ENCODE measurements around the gene FLG2. TPM values are rescaled to one million over a fixed set of nuclear protein-coding genes. Genes with fewer than 3 reads are reported as not detected.

Gene FLG2
- total and polyA plus RNA-seq, 9 of the 15 experiments (the other 6 are each of a cell fraction or from before 2014, with no cell fraction given): not detected

Small RNAs within 50 kb of the gene (small RNA-seq; reads per million reads assigned to genes)
- not detected for gene HMGN3P1

Other genes starting within 250 kb of the FLG2 start
Only the 7 nearest of the 10 such genes appear.
- gene RPTN, start 200.8 kb downstream of the FLG2 start, total RNA-seq (2014; rRNA removed): not detected in 2 replicates
- gene RPTN, start 200.8 kb downstream of the FLG2 start, total RNA-seq (2014; rRNA removed; fragmentation: Illumina TruSeq; extraction: Trizol): not detected in 2 replicates
- not detected in 2 replicates for gene RPTN, start 200.8 kb downstream of the FLG2 start, total RNA-seq (2015; rRNA removed; fragmentation: Illumina TruSeq; extraction: Trizol)
- not detected in 2 replicates for gene RPTN, start 200.8 kb downstream of the FLG2 start, total RNA-seq (2021)
- not detected in 2 replicates for gene RPTN, start 200.8 kb downstream of the FLG2 start, polyA plus RNA-seq (2011; rRNA removed)
- gene RPTN, start 200.8 kb downstream of the FLG2 start, polyA plus RNA-seq (2014; fragmentation: Illumina TruSeq; extraction: Trizol): not detected in 2 replicates
- gene RPTN, start 200.8 kb downstream of the FLG2 start, polyA plus RNA-seq (2014; fragmentation: Nextera tagmentation; extraction: Ambion mirVana): not detected
- not detected in 2 replicates for gene RPTN, start 200.8 kb downstream of the FLG2 start, polyA plus RNA-seq (2014; rRNA removed)
- not detected in 2 replicates for gene HRNR, start 135.8 kb downstream of the FLG2 start, total RNA-seq (2014; rRNA removed)
- not detected in 2 replicates for gene HRNR, start 135.8 kb downstream of the FLG2 start, total RNA-seq (2014; rRNA removed; fragmentation: Illumina TruSeq; extraction: Trizol)
- gene HRNR, start 135.8 kb downstream of the FLG2 start, total RNA-seq (2015; rRNA removed; fragmentation: Illumina TruSeq; extraction: Trizol): not detected in 2 replicates
- not detected in 2 replicates for gene HRNR, start 135.8 kb downstream of the FLG2 start, total RNA-seq (2021)
- gene HRNR, start 135.8 kb downstream of the FLG2 start, polyA plus RNA-seq (2011; rRNA removed): not detected in 2 replicates
- gene HRNR, start 135.8 kb downstream of the FLG2 start, polyA plus RNA-seq (2014; fragmentation: Illumina TruSeq; extraction: Trizol): not detected in 2 replicates
- not detected for gene HRNR, start 135.8 kb downstream of the FLG2 start, polyA plus RNA-seq (2014; fragmentation: Nextera tagmentation; extraction: Ambion mirVana)
- not detected in 2 replicates for gene HRNR, start 135.8 kb downstream of the FLG2 start, polyA plus RNA-seq (2014; rRNA removed)
- not detected in 2 replicates for gene FLG, start 34.8 kb downstream of the FLG2 start, total RNA-seq (2014; rRNA removed)
- gene FLG, start 34.8 kb downstream of the FLG2 start, total RNA-seq (2014; rRNA removed; fragmentation: Illumina TruSeq; extraction: Trizol): not detected in 2 replicates
- gene FLG, start 34.8 kb downstream of the FLG2 start, total RNA-seq (2015; rRNA removed; fragmentation: Illumina TruSeq; extraction: Trizol): not detected in 2 replicates
- gene FLG, start 34.8 kb downstream of the FLG2 start, total RNA-seq (2021): not detected in 2 replicates
- gene FLG, start 34.8 kb downstream of the FLG2 start, polyA plus RNA-seq (2011; rRNA removed): not detected in 2 replicates
- gene FLG, start 34.8 kb downstream of the FLG2 start, polyA plus RNA-seq (2014; fragmentation: Illumina TruSeq; extraction: Trizol): not detected in 2 replicates
- not detected for gene FLG, start 34.8 kb downstream of the FLG2 start, polyA plus RNA-seq (2014; fragmentation: Nextera tagmentation; extraction: Ambion mirVana)
- gene FLG, start 34.8 kb downstream of the FLG2 start, polyA plus RNA-seq (2014; rRNA removed): not detected in 2 replicates
- not detected in 2 replicates for gene CRNN, start 54.3 kb upstream of the FLG2 start, total RNA-seq (2014; rRNA removed)
- gene CRNN, start 54.3 kb upstream of the FLG2 start, total RNA-seq (2014; rRNA removed; fragmentation: Illumina TruSeq; extraction: Trizol): not detected in 2 replicates
- not detected in 2 replicates for gene CRNN, start 54.3 kb upstream of the FLG2 start, total RNA-seq (2015; rRNA removed; fragmentation: Illumina TruSeq; extraction: Trizol)
- gene CRNN, start 54.3 kb upstream of the FLG2 start, total RNA-seq (2021): not detected in 2 replicates
- gene CRNN, start 54.3 kb upstream of the FLG2 start, polyA plus RNA-seq (2011; rRNA removed): not detected in 2 replicates
- gene CRNN, start 54.3 kb upstream of the FLG2 start, polyA plus RNA-seq (2014; fragmentation: Illumina TruSeq; extraction: Trizol): not detected in 2 replicates
- not detected for gene CRNN, start 54.3 kb upstream of the FLG2 start, polyA plus RNA-seq (2014; fragmentation: Nextera tagmentation; extraction: Ambion mirVana)
- gene CRNN, start 54.3 kb upstream of the FLG2 start, polyA plus RNA-seq (2014; rRNA removed): not detected in 2 replicates
- gene LCE5A, start 150.8 kb upstream of the FLG2 start, total RNA-seq (2014; rRNA removed): not detected in 2 replicates
- gene LCE5A, start 150.8 kb upstream of the FLG2 start, total RNA-seq (2014; rRNA removed; fragmentation: Illumina TruSeq; extraction: Trizol): not detected in 2 replicates
- gene LCE5A, start 150.8 kb upstream of the FLG2 start, total RNA-seq (2015; rRNA removed; fragmentation: Illumina TruSeq; extraction: Trizol): not detected in 2 replicates
- not detected in 2 replicates for gene LCE5A, start 150.8 kb upstream of the FLG2 start, total RNA-seq (2021)
- gene LCE5A, start 150.8 kb upstream of the FLG2 start, polyA plus RNA-seq (2011; rRNA removed): not detected in 2 replicates
- not detected in 2 replicates for gene LCE5A, start 150.8 kb upstream of the FLG2 start, polyA plus RNA-seq (2014; fragmentation: Illumina TruSeq; extraction: Trizol)
- not detected for gene LCE5A, start 150.8 kb upstream of the FLG2 start, polyA plus RNA-seq (2014; fragmentation: Nextera tagmentation; extraction: Ambion mirVana)
- gene LCE5A, start 150.8 kb upstream of the FLG2 start, polyA plus RNA-seq (2014; rRNA removed): not detected in 2 replicates
- gene CRCT1, start 154.5 kb upstream of the FLG2 start, total RNA-seq (2014; rRNA removed): not detected in 2 replicates
- not detected in 2 replicates for gene CRCT1, start 154.5 kb upstream of the FLG2 start, total RNA-seq (2014; rRNA removed; fragmentation: Illumina TruSeq; extraction: Trizol)
- not detected in 2 replicates for gene CRCT1, start 154.5 kb upstream of the FLG2 start, total RNA-seq (2015; rRNA removed; fragmentation: Illumina TruSeq; extraction: Trizol)
- not detected in 2 replicates for gene CRCT1, start 154.5 kb upstream of the FLG2 start, total RNA-seq (2021)
- not detected in 2 replicates for gene CRCT1, start 154.5 kb upstream of the FLG2 start, polyA plus RNA-seq (2011; rRNA removed)
- gene CRCT1, start 154.5 kb upstream of the FLG2 start, polyA plus RNA-seq (2014; fragmentation: Illumina TruSeq; extraction: Trizol): not detected in 2 replicates
- not detected for gene CRCT1, start 154.5 kb upstream of the FLG2 start, polyA plus RNA-seq (2014; fragmentation: Nextera tagmentation; extraction: Ambion mirVana)
- not detected in 2 replicates for gene CRCT1, start 154.5 kb upstream of the FLG2 start, polyA plus RNA-seq (2014; rRNA removed)
- gene LCE3E, start 206.8 kb upstream of the FLG2 start, total RNA-seq (2014; rRNA removed): not detected in 2 replicates
- not detected in 2 replicates for gene LCE3E, start 206.8 kb upstream of the FLG2 start, total RNA-seq (2014; rRNA removed; fragmentation: Illumina TruSeq; extraction: Trizol)
- not detected in 2 replicates for gene LCE3E, start 206.8 kb upstream of the FLG2 start, total RNA-seq (2015; rRNA removed; fragmentation: Illumina TruSeq; extraction: Trizol)
- not detected in 2 replicates for gene LCE3E, start 206.8 kb upstream of the FLG2 start, total RNA-seq (2021)
- gene LCE3E, start 206.8 kb upstream of the FLG2 start, polyA plus RNA-seq (2011; rRNA removed): not detected in 2 replicates
- gene LCE3E, start 206.8 kb upstream of the FLG2 start, polyA plus RNA-seq (2014; fragmentation: Illumina TruSeq; extraction: Trizol): not detected in 2 replicates
- not detected for gene LCE3E, start 206.8 kb upstream of the FLG2 start, polyA plus RNA-seq (2014; fragmentation: Nextera tagmentation; extraction: Ambion mirVana)
- not detected in 2 replicates for gene LCE3E, start 206.8 kb upstream of the FLG2 start, polyA plus RNA-seq (2014; rRNA removed)